HL-60 (cell line): ENCODE results near the gene EXOC7.

ENCODE experiments used
- DNase-seq, 2 experiments: peaks; one replicate each; pipeline ENCODE4 v3.0.0-alpha.2; 2010 to 2020; ENCODE audit warnings: low read depth in 1 of 2, low spot score in 1 of 2
- H3K27ac ChIP-seq: fragments of 250-450 bp; sonication (Bioruptor Pico); replicated peaks from 2 replicates; pipeline ENCODE4 v1.5.1; 2020; ENCODE audit warnings: mild to moderate bottlenecking, moderate library complexity
- H3K27me3 ChIP-seq: fragments of 250-450 bp; sonication (Bioruptor Pico); 2 replicates; pipeline ENCODE4 v1.5.1; 2021; ENCODE audit warnings: mild to moderate bottlenecking, moderate library complexity; ENCODE audit not compliant: insufficient read depth, poor library complexity, severe bottlenecking
- H3K4me3 ChIP-seq: replicated peaks from 2 replicates; pipeline ENCODE4 v1.5.1; 2011; ENCODE audit warnings: mild to moderate bottlenecking, control low read depth, low read length; ENCODE audit not compliant: insufficient read depth
- GABPA ChIP-seq: IDR thresholded peaks from 2 replicates; pipeline ENCODE4 v1.6.1; 2012; ENCODE audit warnings: low read depth
- POLR2AphosphoS5 ChIP-seq: IDR thresholded peaks from 2 replicates; pipeline ENCODE4 v1.6.1; 2012; ENCODE audit warnings: low read depth
- SPI1 ChIP-seq: IDR thresholded peaks from 2 replicates; pipeline ENCODE4 v1.6.1; 2012; ENCODE audit warnings: low read depth, mild to moderate bottlenecking, borderline replicate concordance
- TF ChIP-seq, protein P1 (sequence below): IDR thresholded peaks from 2 replicates; pipeline ENCODE4 v1.6.1; 2012; ENCODE audit warnings: low read depth; ENCODE audit not compliant: insufficient replicate concordance
- TF ChIP-seq, protein P2 (sequence below): IDR thresholded peaks from one replicate; pipeline ENCODE4 v1.5.1; 2011; ENCODE audit warnings: low read length, control low read depth, inconsistent platforms; ENCODE audit not compliant: insufficient read depth

The EXOC7 gene

DNA sequence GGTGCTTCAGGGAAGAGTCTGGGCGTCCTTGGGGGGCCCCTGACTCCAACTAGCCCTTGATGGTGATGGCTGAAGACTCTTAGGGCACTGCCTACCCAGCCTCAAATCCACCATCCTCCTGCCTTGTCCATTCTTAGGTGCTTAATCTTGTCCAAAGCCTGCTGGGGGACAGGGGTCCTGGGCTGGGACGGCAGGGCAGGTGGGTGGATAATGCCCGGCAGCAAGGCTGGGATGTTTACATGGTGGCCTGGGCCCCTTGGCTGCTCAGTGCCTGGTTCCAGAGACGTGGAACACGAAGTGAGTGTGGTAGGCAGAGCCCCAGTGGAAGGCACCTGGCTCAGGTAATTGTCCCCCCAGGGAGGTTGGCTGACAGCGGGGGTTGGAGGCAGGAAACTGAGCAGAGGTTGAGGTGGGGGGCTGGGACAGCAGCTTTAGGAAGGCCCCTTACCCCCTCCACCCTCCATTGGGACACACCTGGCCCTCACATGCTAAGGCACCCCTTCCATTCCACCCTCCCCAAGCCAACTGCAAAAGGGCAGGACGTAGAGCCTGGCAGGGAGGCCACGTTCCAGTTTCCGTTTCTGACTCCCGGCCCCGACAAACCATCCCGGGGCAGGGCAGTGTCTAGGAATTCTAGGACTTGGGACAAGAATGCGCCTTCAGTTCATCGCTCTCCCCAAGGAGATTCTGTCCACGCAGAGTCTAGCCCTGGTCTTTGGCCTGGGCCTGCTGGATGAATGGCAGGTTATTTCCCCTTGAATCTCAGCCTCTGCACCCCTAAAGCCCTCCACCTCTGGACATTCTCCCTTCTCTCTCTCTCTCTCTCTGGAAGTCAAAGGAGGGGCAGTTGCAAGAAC is 35.5 kb upstream of the EXOC7 start:
- H3K27me3 ChIP-seq = peaks cover 26% of the 10 kb centered on the region
- no peak for DNase-seq
- no peak overlapping the region for H3K4me3 ChIP-seq
- no peak overlapping the region for H3K27ac ChIP-seq
- TF ChIP-seq POLR2AphosphoS5 = no peak
- TF ChIP-seq SPI1 = no peak
- TF ChIP-seq, protein P1, sequence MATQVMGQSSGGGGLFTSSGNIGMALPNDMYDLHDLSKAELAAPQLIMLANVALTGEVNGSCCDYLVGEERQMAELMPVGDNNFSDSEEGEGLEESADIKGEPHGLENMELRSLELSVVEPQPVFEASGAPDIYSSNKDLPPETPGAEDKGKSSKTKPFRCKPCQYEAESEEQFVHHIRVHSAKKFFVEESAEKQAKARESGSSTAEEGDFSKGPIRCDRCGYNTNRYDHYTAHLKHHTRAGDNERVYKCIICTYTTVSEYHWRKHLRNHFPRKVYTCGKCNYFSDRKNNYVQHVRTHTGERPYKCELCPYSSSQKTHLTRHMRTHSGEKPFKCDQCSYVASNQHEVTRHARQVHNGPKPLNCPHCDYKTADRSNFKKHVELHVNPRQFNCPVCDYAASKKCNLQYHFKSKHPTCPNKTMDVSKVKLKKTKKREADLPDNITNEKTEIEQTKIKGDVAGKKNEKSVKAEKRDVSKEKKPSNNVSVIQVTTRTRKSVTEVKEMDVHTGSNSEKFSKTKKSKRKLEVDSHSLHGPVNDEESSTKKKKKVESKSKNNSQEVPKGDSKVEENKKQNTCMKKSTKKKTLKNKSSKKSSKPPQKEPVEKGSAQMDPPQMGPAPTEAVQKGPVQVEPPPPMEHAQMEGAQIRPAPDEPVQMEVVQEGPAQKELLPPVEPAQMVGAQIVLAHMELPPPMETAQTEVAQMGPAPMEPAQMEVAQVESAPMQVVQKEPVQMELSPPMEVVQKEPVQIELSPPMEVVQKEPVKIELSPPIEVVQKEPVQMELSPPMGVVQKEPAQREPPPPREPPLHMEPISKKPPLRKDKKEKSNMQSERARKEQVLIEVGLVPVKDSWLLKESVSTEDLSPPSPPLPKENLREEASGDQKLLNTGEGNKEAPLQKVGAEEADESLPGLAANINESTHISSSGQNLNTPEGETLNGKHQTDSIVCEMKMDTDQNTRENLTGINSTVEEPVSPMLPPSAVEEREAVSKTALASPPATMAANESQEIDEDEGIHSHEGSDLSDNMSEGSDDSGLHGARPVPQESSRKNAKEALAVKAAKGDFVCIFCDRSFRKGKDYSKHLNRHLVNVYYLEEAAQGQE = no peak
- TF ChIP-seq, protein P2, sequence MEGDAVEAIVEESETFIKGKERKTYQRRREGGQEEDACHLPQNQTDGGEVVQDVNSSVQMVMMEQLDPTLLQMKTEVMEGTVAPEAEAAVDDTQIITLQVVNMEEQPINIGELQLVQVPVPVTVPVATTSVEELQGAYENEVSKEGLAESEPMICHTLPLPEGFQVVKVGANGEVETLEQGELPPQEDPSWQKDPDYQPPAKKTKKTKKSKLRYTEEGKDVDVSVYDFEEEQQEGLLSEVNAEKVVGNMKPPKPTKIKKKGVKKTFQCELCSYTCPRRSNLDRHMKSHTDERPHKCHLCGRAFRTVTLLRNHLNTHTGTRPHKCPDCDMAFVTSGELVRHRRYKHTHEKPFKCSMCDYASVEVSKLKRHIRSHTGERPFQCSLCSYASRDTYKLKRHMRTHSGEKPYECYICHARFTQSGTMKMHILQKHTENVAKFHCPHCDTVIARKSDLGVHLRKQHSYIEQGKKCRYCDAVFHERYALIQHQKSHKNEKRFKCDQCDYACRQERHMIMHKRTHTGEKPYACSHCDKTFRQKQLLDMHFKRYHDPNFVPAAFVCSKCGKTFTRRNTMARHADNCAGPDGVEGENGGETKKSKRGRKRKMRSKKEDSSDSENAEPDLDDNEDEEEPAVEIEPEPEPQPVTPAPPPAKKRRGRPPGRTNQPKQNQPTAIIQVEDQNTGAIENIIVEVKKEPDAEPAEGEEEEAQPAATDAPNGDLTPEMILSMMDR = no peak
- no peak for TF ChIP-seq GABPA

DNA sequence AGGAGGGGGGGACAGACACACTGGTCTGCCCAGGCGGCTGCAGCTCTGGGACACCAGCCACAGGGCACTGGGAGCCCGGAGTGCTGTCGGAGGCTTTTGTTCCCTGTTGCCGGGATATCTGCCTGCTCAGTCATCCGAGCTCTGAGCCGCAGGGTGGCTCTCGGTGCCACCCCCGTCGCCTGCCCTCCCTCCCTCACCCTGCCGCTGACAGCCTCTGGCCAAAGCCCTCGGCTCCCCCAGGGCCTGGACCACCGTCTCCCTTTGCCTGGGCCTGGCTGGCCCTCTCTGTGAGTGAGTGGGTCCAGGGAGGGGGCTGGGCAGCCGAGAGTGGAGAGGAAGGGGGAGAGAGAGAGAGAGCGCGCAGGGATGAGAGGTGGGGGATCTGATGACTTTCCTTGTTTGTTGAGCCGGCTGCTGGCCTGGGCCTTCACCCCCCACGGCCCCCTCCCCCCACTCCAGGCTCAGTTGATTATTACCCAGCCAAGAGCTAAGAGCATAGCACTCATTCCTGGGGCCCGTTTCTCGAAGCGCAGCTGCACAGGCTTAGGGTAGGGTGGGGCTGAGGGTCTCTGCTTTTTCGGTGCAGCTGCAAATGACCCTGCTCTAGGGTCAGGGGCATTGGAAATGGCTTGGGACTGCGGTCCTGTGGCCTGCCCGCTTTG is 34.8 kb upstream of the EXOC7 start:
- H3K27me3 ChIP-seq = peaks cover 26% of the 10 kb centered on the region

More for the DNA sequence above, 34.8 kb upstream of the EXOC7 start:
- DNase-seq = no peak
- Histone ChIP-seq H3K27ac (no peak overlapping the region), H3K4me3 (no peak overlapping the region)
- TF ChIP-seq SPI1 = no peak
- TF ChIP-seq, protein P2 = no peak
- TF ChIP-seq POLR2AphosphoS5 = no peak
- TF ChIP-seq, protein P1 = no peak
- TF ChIP-seq GABPA = no peak
